IPS-18a (cell line): Measurements from ENCODE around the gene NCOA7.

Experiments used
- H3K27ac ChIP-seq: one replicate; pipeline ENCODE4 v1.5.1; 2013; ENCODE audit warnings: low read length
- H3K27me3 ChIP-seq: one replicate; pipeline ENCODE4 v1.6.1; 2013; ENCODE audit warnings: mild to moderate bottlenecking, low read length; ENCODE audit not compliant: control insufficient read depth, insufficient read depth
- H3K36me3 ChIP-seq: one replicate; pipeline ENCODE4 v1.6.1; 2013; ENCODE audit warnings: low read depth, low read length; ENCODE audit not compliant: control insufficient read depth
- H3K4me1 ChIP-seq: one replicate; pipeline ENCODE4 v1.6.1; 2013; ENCODE audit warnings: low read depth, low read length; ENCODE audit not compliant: control insufficient read depth
- H3K4me3 ChIP-seq: one replicate; pipeline ENCODE4 v1.5.1; 2013; ENCODE audit warnings: low read length
- H3K9ac ChIP-seq: one replicate; pipeline ENCODE4 v1.6.1; 2013; ENCODE audit warnings: mild to moderate bottlenecking, low read length, moderate library complexity
- H3K9me3 ChIP-seq: one replicate; pipeline ENCODE4 v1.6.1; 2013; ENCODE audit warnings: low read depth, low read length; ENCODE audit not compliant: control insufficient read depth

NCOA7 gene

DNA sequence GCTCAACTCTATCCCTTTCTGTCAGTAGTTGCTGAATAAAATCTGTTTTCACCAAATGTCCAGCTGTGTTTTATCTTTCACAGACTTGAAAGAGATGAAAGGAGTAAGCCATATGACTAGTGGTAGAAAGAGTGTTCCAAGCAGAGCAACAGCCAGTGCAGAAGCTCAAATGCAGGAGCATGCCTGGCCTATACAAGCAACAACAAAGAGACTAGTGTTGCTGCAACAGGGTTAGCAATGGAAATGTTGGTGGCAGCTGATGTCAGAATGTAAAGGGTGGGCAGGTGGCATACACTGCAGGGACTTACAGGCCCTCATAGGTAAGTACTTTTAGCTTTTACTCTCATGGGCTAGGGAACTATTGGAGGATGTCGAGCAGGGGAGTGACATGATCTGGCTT is 160.6 kb downstream of the NCOA7 start:
- Histone ChIP-seq H3K9ac (no peak overlapping the region), H3K4me1 (no peaks in the 10 kb centered on the region)

DNA sequence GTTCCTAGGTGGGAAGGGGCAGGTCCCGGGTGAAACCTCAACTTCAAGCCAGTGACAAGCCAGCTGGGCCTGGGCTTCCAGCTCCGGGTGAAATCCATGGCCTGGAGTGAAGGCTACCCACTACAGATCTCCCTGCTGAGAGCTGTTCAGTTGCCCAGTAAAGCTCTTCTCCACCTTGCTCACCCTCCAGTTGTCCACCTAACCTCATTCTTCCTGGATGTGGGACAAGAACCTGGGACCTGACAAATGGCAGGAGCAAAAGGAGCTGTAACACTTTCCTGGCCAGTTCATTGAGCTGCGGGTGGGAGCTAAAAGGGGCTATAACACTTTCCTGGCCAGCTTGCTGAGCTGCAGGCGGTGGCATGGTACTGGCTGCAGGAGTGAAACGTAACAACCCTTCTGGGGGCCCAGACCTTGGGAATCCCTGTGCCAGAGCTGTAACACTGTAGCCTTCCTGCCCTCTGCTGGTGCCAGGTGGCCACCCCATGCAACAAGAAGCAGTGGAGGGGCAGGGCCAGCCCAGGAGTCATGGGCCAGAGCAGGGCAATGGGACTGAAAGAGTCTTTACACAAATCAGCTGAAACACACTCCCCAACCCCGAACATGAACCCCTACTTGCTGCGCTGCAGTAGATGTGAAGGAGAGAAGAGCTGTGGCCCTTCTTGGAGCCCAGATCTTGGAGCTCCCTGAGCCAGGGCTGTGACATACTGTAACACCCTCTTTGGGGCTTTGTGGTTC is 162.2 kb downstream of the NCOA7 start:
- Histone ChIP-seq H3K4me3 (no peak overlapping the region), H3K27ac (no peak overlapping the region), H3K9ac (no peak overlapping the region), H3K9me3 (no peaks in the 10 kb centered on the region), H3K27me3 (peaks cover 8% of the 10 kb centered on the region), H3K4me1 (peaks cover 5% of the 10 kb centered on the region), H3K36me3 (no peaks in the 10 kb centered on the region)

More for the DNA sequence above, 160.6 kb downstream of the NCOA7 start:
- no peaks in the 10 kb centered on the region for H3K9me3 ChIP-seq
- H3K27me3 ChIP-seq: peaks cover 8% of the 10 kb centered on the region
- H3K4me3 ChIP-seq: no peak overlapping the region
- H3K36me3 ChIP-seq: no peaks in the 10 kb centered on the region
- H3K27ac ChIP-seq: no peak overlapping the region

DNA sequence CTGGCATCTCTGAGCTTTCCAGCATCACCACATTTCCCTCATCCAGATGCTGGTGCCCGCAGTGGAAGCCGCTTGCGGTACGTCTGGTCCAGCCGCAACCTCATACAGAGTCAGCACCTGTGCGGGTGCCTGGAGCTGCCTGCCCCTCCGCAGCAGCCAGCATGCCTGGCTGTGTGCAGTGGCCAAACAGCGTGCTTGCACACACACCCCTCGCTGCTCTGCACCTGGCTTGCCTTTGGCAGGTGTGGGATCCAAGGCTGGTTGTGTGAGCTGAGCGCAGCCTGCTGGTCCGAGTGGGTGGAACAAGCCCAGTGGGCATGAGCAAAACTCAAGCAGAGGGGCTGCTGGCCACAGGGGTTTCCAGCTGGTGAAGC is 162.7 kb downstream of the NCOA7 start:
- Histone ChIP-seq H3K9me3 (no peaks in the 10 kb centered on the region), H3K4me1 (peaks cover 5% of the 10 kb centered on the region), H3K9ac (no peak overlapping the region), H3K4me3 (no peak overlapping the region), H3K36me3 (no peaks in the 10 kb centered on the region), H3K27me3 (peaks cover 8% of the 10 kb centered on the region), H3K27ac (no peak overlapping the region)

DNA sequence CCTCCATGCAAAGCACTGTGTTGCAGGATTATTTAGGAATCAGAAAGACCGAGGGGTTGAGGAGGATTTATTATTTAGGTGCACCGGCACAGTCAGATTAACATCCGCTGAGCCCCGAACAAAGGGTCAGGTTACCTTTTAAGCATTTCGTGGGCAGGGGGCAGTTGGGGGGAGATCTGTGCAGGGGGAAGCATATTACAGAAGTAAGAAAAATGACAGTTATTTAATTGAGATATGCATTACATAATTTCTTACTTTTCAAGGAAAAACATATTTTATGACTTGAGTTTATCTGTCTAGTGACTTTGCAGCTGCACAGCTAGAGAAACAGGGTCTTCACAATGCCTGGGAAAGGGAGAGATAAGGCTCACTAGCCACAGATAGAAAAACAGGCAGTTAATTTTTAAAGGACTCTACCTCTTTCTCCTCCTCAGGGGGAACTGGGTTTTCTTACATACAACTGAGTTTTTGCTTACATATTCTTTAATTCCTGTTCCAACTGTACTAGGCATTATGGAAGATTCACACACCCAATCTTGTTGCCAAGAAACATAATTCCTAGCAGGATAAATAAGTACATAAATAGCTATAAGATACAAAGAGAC is 164.1 kb downstream of the NCOA7 start:
- Histone ChIP-seq H3K9me3 (no peaks in the 10 kb centered on the region), H3K27me3 (peaks cover 8% of the 10 kb centered on the region), H3K4me1 (peaks cover 5% of the 10 kb centered on the region), H3K27ac (no peak overlapping the region), H3K4me3 (no peak overlapping the region), H3K9ac (no peak overlapping the region), H3K36me3 (no peaks in the 10 kb centered on the region)

DNA sequence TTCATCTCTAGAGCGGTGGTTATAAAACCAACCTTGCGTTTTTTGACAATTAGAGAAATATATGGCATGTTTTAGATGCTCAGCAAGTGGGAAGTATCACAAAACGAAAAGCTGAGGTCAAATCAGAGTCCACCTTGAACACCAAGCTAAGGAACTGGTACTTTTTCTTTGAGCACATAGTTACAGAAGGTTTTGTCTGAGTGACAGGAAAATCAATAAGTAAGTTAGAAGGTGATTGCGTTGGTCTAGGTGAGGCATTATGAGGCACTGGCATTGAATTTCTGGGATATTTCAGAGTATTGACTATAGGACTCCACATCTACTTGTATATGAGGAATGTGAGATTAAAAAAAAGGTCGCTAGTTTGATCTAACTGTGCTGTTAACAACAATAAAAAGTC is 165.2 kb downstream of the NCOA7 start:
- Histone ChIP-seq H3K4me1 (peaks cover 5% of the 10 kb centered on the region), H3K9ac (no peak overlapping the region), H3K27ac (no peak overlapping the region), H3K9me3 (no peaks in the 10 kb centered on the region), H3K36me3 (no peaks in the 10 kb centered on the region), H3K27me3 (peaks cover 8% of the 10 kb centered on the region), H3K4me3 (peak overlapping the region; percentile 92)

DNA sequence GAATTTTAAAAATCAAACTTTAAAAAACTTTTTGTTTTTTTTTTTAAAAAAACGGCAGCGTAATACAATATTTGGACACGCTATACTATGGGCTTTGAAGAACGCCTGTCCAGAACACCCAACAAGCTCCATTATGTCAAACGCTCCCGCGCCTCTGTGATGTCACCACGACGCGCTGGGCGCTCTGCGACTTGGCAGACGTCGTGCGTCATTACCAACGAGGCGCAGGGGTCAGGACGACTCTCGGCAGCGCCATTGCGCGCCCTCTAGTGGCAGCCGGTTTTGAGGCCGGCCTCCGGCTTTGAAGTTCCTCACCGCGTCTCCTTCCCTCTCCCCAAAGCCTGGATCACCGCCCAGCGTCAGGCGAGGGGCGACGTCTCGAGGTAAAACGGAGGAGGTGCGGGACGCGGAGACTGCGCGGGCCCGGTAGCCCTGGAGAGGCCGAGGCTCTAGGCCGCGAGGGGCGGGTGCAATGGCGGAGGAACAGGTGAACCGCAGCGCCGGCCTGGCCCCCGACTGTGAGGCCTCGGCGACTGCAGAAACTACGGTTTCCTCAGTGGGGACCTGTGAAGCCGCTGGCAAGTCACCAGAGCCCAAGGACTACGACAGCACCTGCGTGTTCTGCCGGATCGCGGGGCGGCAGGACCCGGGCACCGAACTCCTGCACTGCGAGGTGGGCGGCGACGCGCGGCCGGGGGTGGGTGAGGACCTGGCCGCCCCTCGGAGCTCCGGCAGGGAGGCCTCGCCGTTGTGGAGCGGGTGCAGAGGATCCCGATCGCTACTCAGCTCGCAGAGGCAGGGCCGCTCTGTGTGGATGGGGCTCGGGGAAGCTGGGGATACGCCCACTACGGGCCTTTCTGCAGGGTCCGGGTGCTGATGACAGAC is 166.0 kb downstream of the NCOA7 start, which contains the start of gene HINT3:
HINT3 (plus strand) TSS at position 265 of the 885 bp plus-strand sequence; CDS start at position 473, 208 bp downstream.
- H3K27me3 ChIP-seq: peaks cover 8% of the 10 kb centered on the region
- peak within 1 kb of the TSS; percentile 92 for H3K4me3 ChIP-seq
- H3K27ac ChIP-seq: no peak within 1 kb of the TSS
- peak within 1 kb of the TSS; percentile 77 for H3K9ac ChIP-seq
- no peaks in the 10 kb centered on the region for H3K36me3 ChIP-seq
- H3K9me3 ChIP-seq: no peaks in the 10 kb centered on the region
- peaks cover 5% of the 10 kb centered on the region for H3K4me1 ChIP-seq

DNA sequence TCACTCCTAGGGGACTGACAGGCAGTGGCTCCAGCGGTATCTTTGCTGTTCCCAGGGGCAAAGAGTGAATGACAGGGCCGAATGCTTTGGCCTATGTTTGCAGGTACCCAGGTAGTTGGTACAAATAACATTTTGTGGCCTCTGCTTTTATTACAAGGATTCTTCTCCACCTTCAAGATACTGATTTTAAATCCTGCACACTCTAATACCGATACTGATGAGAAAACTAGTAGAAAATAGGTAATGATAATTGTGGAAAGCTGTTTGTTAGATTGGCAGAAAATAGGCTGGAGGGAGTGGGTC is 166.6 kb downstream of the NCOA7 start:
- H3K27me3 ChIP-seq: peaks cover 8% of the 10 kb centered on the region
- H3K9ac ChIP-seq: peak overlapping the region; percentile 77
- H3K4me3 ChIP-seq: peak overlapping the region; percentile 92
- H3K36me3 ChIP-seq: no peaks in the 10 kb centered on the region
- H3K4me1 ChIP-seq: peaks cover 5% of the 10 kb centered on the region
- H3K9me3 ChIP-seq: no peaks in the 10 kb centered on the region
- H3K27ac ChIP-seq: no peak overlapping the region

DNA sequence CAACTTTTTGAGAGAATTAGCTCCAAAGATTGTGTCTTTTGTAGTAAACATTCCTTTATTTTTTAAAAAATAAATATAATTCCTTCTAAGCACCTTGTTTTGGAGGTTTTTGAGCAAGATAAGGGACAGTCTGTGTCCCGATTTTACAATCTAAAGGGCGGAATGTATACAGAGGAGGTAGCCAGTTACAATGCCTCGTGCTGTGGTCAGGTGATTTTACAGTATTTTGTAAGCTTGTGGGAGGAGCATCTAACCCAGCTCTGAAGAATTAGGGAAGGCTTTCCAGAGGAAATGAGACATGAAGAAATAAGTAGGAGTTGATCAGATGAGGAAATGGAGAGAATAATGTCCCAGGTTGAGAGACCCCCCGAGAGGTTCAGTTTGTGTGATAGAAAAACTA is 167.1 kb downstream of the NCOA7 start:
- peaks cover 8% of the 10 kb centered on the region for H3K27me3 ChIP-seq
- no peak overlapping the region for H3K27ac ChIP-seq
- no peak overlapping the region for H3K9ac ChIP-seq
- H3K4me1 ChIP-seq: peaks cover 5% of the 10 kb centered on the region
- peak overlapping the region; percentile 92 for H3K4me3 ChIP-seq
- no peaks in the 10 kb centered on the region for H3K9me3 ChIP-seq
- no peaks in the 10 kb centered on the region for H3K36me3 ChIP-seq

DNA sequence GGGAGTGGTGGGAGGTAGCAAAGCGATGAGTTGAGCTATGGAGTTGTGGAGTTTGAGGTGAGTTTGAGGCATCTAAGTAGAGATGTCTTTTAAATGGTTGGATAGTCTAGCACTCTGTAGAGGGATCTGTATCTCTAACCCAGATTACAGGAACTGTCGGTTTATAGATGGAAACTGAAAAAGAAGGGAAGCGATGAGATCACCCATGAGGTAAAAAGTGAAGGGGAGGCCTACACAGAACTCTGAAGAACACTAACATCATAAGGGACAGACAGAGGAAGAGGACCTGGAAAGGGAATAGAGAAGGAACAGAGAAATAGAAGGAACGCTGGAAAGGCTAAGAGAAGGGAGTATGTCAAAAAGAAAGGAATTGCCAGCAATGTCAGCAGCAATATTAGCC is 168.3 kb downstream of the NCOA7 start:
- H3K9me3 ChIP-seq: no peaks in the 10 kb centered on the region
- H3K27ac ChIP-seq: no peak overlapping the region
- no peak overlapping the region for H3K9ac ChIP-seq
- peaks cover 6% of the 10 kb centered on the region for H3K27me3 ChIP-seq
- peaks cover 5% of the 10 kb centered on the region for H3K4me1 ChIP-seq
- no peaks in the 10 kb centered on the region for H3K36me3 ChIP-seq
- no peak overlapping the region for H3K4me3 ChIP-seq

DNA sequence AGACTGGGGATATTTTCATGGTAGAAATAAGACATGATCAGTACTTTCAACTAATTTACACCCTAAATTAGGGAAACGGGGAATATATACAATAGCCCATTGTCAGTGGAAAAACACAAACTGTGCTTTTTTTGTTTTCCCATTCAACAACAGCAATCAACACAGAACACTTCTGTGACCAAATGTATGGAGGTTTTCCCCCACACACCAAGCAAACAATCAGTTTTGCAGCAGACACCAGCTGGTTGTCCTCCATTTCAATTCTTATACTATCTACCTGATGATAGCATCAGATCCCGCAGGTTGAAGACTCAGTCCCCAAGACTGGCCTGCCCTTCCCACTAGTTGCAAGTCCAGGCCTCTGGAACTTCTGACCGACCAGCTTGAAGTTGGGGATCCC is 170.4 kb downstream of the NCOA7 start:
- Histone ChIP-seq H3K9me3 (no peaks in the 10 kb centered on the region), H3K4me3 (no peak overlapping the region), H3K27me3 (no peaks in the 10 kb centered on the region), H3K4me1 (peaks cover 5% of the 10 kb centered on the region), H3K36me3 (no peaks in the 10 kb centered on the region), H3K9ac (no peak overlapping the region), H3K27ac (no peak overlapping the region)

DNA sequence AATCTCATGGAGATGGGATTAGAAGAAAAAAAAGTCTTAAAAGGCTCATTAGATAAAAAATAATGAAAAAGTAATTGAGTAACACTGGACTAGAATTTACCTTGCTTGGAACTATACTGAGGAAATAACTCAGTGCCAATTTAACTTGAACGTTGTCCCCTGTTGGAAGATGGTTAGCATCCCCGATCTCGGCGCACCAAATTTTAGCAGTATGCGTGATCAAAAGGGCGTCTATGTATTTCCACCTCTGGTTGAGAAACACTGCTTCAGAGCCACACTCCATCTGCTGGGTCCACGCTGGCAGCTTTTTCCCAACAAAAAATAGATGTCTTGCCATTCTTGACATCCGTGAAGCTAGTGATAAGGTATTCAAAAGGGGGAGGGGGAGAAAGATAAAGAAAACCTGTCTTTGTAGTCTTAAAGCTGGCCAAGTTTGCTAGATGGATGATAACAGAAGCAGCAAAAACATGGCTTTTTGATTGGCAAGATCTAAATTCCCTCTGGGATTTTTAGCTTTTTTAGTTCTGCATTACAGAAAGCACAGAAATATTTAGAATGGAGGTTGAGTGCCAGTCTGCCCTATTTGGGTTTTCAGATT is 172.2 kb downstream of the NCOA7 start:
- H3K4me3 ChIP-seq: no peak overlapping the region
- H3K27me3 ChIP-seq: no peaks in the 10 kb centered on the region
- no peak overlapping the region for H3K9ac ChIP-seq
- no peaks in the 10 kb centered on the region for H3K9me3 ChIP-seq
- no peaks in the 10 kb centered on the region for H3K4me1 ChIP-seq
- no peaks in the 10 kb centered on the region for H3K36me3 ChIP-seq
- H3K27ac ChIP-seq: no peak overlapping the region
